ENCODE results near the gene CAMKK2. TPM values are rescaled to one million over a fixed set of nuclear protein-coding genes. Genes with fewer than 3 reads are reported as not detected.

Gene CAMKK2
- total and polyA plus RNA-seq, 2 of the 4 experiments (the other 2 are of a cell fraction), result 15.2 to 24.7 TPM

GRCh38 chr12:121226399-121226798, 70.1 kb downstream of the CAMKK2 start:
- Histone ChIP-seq H3K18ac (ENCODE audit: low read depth, low read length) (no peak overlapping the region), H3K9me3 (ENCODE audit: control insufficient read depth, insufficient read depth, low read length) (no peaks in the 10 kb centered on the region), H2AK5ac (ENCODE audit: low read depth, low read length) (no peak overlapping the region), H3K4me1 (ENCODE audit: control insufficient read depth, insufficient read depth, low read length) (no peaks in the 10 kb centered on the region), H4K5ac (ENCODE audit: low read depth, low read length) (no peak overlapping the region), H4K91ac (ENCODE audit: insufficient read depth, low read depth, low read length) (no peak overlapping the region), H2AK9ac (replicated peaks; ENCODE audit: low read depth, low read length, poor library complexity) (no peak overlapping the region), H3K79me1 (ENCODE audit: low read depth in 1 of 2, low read length in 2 of 2) (no peaks in the 10 kb centered on the region), H3K27ac (ENCODE audit: insufficient read depth, low read length) (no peak overlapping the region), H4K20me1 (ENCODE audit: insufficient read depth, low read length) (no peaks in the 10 kb centered on the region), H2BK120ac (ENCODE audit: low read depth, low read length) (no peak overlapping the region), H3K9ac (ENCODE audit: low read depth, low read length) (no peak overlapping the region), H2BK5ac (ENCODE audit: low read depth, low read length, poor library complexity, severe bottlenecking) (no peak overlapping the region), H3K9me1 (ENCODE audit: insufficient read depth, low read length) (0 out of 2 replicates have a peak, but pooled peaks cover 3% of the 10 kb centered on the region), H3K27me3 (ENCODE audit: control insufficient read depth, insufficient read depth, low read length) (no peaks in the 10 kb centered on the region), H3K14ac (replicated peaks; ENCODE audit: low read depth, low read length) (no peak overlapping the region), H3K4ac (ENCODE audit: low read depth, low read length) (no peak overlapping the region), H2AFZ (replicated peaks; ENCODE audit: low read length, poor library complexity) (no peak overlapping the region), H3K4me2 (ENCODE audit: low read depth, low read length) (no peak overlapping the region), H3K56ac (ENCODE audit: extremely low read depth, insufficient read depth, low read length) (no peak overlapping the region), H3K36me3 (ENCODE audit: control insufficient read depth, insufficient read depth, low read length) (peaks cover 4% of the 10 kb centered on the region; the same call in 1 of the 2 replicates), H4K8ac (ENCODE audit: low read depth in 2 of 2, low read length in 2 of 2) (no peak overlapping the region), H3K23ac (ENCODE audit: low read depth, low read length) (no peak overlapping the region), H2BK20ac (ENCODE audit: low read depth, low read length) (no peak overlapping the region), H2BK15ac (ENCODE audit: low read depth, low read length) (no peak overlapping the region), H3K4me3 (ENCODE audit: insufficient read depth, low read depth, low read length) (no peak overlapping the region)
- no TSS peak for BruUV-seq (replicated peaks)
- WGBS, 2 experiments (ENCODE audit: extremely low coverage in 2 of 2, insufficient read length in 1 of 2), result no CpG with 5 or more reads among the region's 8 CpGs
- intact Hi-C loops (cut with micrococcal nuclease) (no loop called here), in situ Hi-C loops (cut with MboI; ENCODE audit: low sequenced_read_pairs) (no loop called here), dilution Hi-C loops (cut with HindIII; ENCODE audit: low sequenced_read_pairs, unreplicated experiment) (no loop called here)
- ChIA-PET CTCF (no interaction called here), POLR2A (ENCODE audit: unreplicated experiment) (no interaction called here)
- ATAC-seq (ENCODE audit: low read depth), result no peak
- TF ChIP-seq BHLHE40 (IDR thresholded peaks at IDR 0.05; ENCODE audit: low read depth, low read length) (no peak), CEBPB (IDR thresholded peaks at IDR 0.05; ENCODE audit: low read depth, low read length) (peak; percentile 75)
- DNase-seq, result no peak
